Gastroesophageal sphincter (tissue), 4 donors: ENCODE results near the gene RNF103. TPM values are rescaled to one million over a fixed set of nuclear protein-coding genes. Genes with fewer than 3 reads are reported as not detected.

ENCODE experiments used
- ATAC-seq: fragments of 150-250 bp; one replicate; pipeline ENCODE4 v1.9.1; 2016; ENCODE audit warnings: mild to moderate bottlenecking, moderate library complexity
- H3K27ac ChIP-seq, 4 donors: fragments of 200-600 bp; sonication (generic) in 3 of 4; 1 replicate in 3 of 4; 2 replicates in 1 of 4; pipeline ENCODE4 v1.5.1; 2016 to 2019
- H3K27me3 ChIP-seq: fragments of 200-600 bp; sonication (generic); one replicate; pipeline ENCODE4 v1.5.1; 2019
- H3K36me3 ChIP-seq, 2 donors: fragments of 200-600 bp; sonication (generic); one replicate each; pipeline ENCODE4 v1.5.1; 2019; ENCODE audit warnings: control low read depth in 1 of 2
- H3K4me1 ChIP-seq, 3 donors: fragments of 200-600 bp; sonication (generic); 1 replicate in 2 of 3; 2 replicates in 1 of 3; pipeline ENCODE4 v1.5.1; 2016 to 2019; ENCODE audit warnings: control low read depth in 2 of 3
- H3K4me3 ChIP-seq, 2 donors: fragments of 200-600 bp; sonication (generic); one replicate each; pipeline ENCODE4 v1.5.1; 2019; ENCODE audit warnings: mild to moderate bottlenecking in 1 of 2, moderate library complexity in 1 of 2
- H3K9me3 ChIP-seq, 3 donors: fragments of 200-600 bp; sonication (generic); one replicate each; pipeline ENCODE4 v1.5.1; 2017 to 2019; ENCODE audit warnings: control low read depth in 2 of 3
- EP300 ChIP-seq: sonication (generic); formaldehyde crosslinking; IDR thresholded peaks from one replicate; pipeline ENCODE4 v1.6.1; 2017; ENCODE audit warnings: antibody characterized with exemption, mild to moderate bottlenecking
- POLR2A ChIP-seq, 2 donors: fragments of 450-650 bp; IDR thresholded peaks; one replicate each; pipeline ENCODE4 v1.6.1; 2017; ENCODE audit warnings: antibody characterized with exemption in 2 of 2, mild to moderate bottlenecking in 2 of 2, moderate library complexity in 1 of 2
- POLR2AphosphoS5 ChIP-seq: sonication (generic); formaldehyde crosslinking; IDR thresholded peaks from one replicate; pipeline ENCODE4 v1.6.1; 2017; ENCODE audit warnings: antibody characterized with exemption
- WGBS, 2 donors: methylation state at CpG; one replicate each; pipeline ENCODE4 v1.1.5; 2018; ENCODE audit warnings: low coverage in 1 of 2; 5-methylcytosine and 5-hydroxymethylcytosine counted together
- total RNA-seq, 4 donors: library from RNA; depleted of rRNA; stranded (reverse); fragments of >200 nt; gene quantifications; one replicate each; pipeline ENCODE4 v1.1.0, GENCODE V29; 2016
- TF ChIP-seq, protein P1 (sequence below), 4 experiments: fragments of 200-600 bp in 2 of 4; fragments of 450-650 bp in 2 of 4; sonication (generic) in 1 of 4; IDR thresholded peaks; one replicate each; pipeline ENCODE4 v1.5.1; 2017 to 2019; ENCODE audit warnings: antibody characterized with exemption in 4 of 4, mild to moderate bottlenecking in 2 of 4, moderate library complexity in 2 of 4

Gene RNF103
- total RNA-seq, 4 donors from 2014 or later: 40.5 to 67.9 (median 53.5) TPM

- Histone ChIP-seq H3K4me3 (no peak overlapping the region), H3K36me3 (no peaks in the 10 kb centered on the region), H3K4me1 (peaks cover 0 to 17% (median 1%) of the 10 kb centered on the region in 3 donors), H3K9me3 (no peaks in the 10 kb centered on the region), H3K27me3 (no peaks in the 10 kb centered on the region), H3K27ac (peak overlapping the region in 2 of 4 donors; percentile 99 to 100)
- no peak for ATAC-seq
- WGBS, 2 donors: 70 to 78% methylated on average over 4 of the region's 4 CpGs
- TF ChIP-seq, protein P1, sequence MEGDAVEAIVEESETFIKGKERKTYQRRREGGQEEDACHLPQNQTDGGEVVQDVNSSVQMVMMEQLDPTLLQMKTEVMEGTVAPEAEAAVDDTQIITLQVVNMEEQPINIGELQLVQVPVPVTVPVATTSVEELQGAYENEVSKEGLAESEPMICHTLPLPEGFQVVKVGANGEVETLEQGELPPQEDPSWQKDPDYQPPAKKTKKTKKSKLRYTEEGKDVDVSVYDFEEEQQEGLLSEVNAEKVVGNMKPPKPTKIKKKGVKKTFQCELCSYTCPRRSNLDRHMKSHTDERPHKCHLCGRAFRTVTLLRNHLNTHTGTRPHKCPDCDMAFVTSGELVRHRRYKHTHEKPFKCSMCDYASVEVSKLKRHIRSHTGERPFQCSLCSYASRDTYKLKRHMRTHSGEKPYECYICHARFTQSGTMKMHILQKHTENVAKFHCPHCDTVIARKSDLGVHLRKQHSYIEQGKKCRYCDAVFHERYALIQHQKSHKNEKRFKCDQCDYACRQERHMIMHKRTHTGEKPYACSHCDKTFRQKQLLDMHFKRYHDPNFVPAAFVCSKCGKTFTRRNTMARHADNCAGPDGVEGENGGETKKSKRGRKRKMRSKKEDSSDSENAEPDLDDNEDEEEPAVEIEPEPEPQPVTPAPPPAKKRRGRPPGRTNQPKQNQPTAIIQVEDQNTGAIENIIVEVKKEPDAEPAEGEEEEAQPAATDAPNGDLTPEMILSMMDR (IDR thresholded peaks at IDR 0.05): no peak
- no peak for TF ChIP-seq POLR2A (IDR thresholded peaks at IDR 0.05)
- TF ChIP-seq EP300: no peak
- no peak for TF ChIP-seq POLR2AphosphoS5
These were observed 1.4 kb upstream of the RNF103 start for GRCh38 chr2:86625096-86625495.

- peaks cover 0 to 7% of the 10 kb centered on the region in 2 donors for H3K36me3 ChIP-seq
- H3K27ac ChIP-seq: peak overlapping the region; percentile 86 to 100 (median 99)
- ATAC-seq: no peak
- 51% methylated on average over 3 of the region's 6 CpGs; no CpG with 5 or more reads in 1 of the 2 donors for WGBS, 2 donors
- TF ChIP-seq EP300 (no peak), POLR2A (IDR thresholded peaks at IDR 0.05) (no peak), POLR2AphosphoS5 (no peak)
- TF ChIP-seq, protein P1 (IDR thresholded peaks at IDR 0.05): no peak
- peak overlapping the region; percentile 52 to 61 for H3K4me3 ChIP-seq
- no peaks in the 10 kb centered on the region for H3K9me3 ChIP-seq
- H3K4me1 ChIP-seq: peaks cover 0 to 26% (median 5%) of the 10 kb centered on the region in 3 donors
- no peaks in the 10 kb centered on the region for H3K27me3 ChIP-seq
These were observed 542 bp upstream of the RNF103 start for GRCh38 chr2:86624267-86624547.

- WGBS, 2 donors: 0% methylated on average over 14 to 16 of the region's 56 CpGs
- H3K36me3 ChIP-seq: peaks cover 0 to 18% of the 10 kb centered on the region in 2 donors
- H3K4me3 ChIP-seq: peak overlapping the region; percentile 52 to 61
- H3K27me3 ChIP-seq: no peaks in the 10 kb centered on the region
- TF ChIP-seq POLR2AphosphoS5: no peak
- TF ChIP-seq, protein P1 (IDR thresholded peaks at IDR 0.05): no peak
- no peak for TF ChIP-seq EP300
- TF ChIP-seq POLR2A (IDR thresholded peaks at IDR 0.05): no peak
- peaks cover 0 to 37% (median 15%) of the 10 kb centered on the region in 3 donors for H3K4me1 ChIP-seq
- peak; percentile 78 for ATAC-seq
- H3K27ac ChIP-seq: peak overlapping the region; percentile 86 to 100 (median 99)
- H3K9me3 ChIP-seq: no peaks in the 10 kb centered on the region
These were observed 597 bp downstream of the RNF103 start for GRCh38 chr2:86623043-86623493.

- Histone ChIP-seq H3K4me3 (peak overlapping the region; percentile 52 to 61), H3K36me3 (peaks cover 0 to 23% of the 10 kb centered on the region in 2 donors), H3K27ac (peak overlapping the region; percentile 86 to 100 (median 99)), H3K27me3 (no peaks in the 10 kb centered on the region), H3K4me1 (peaks cover 0 to 42% (median 18%) of the 10 kb centered on the region in 3 donors), H3K9me3 (no peaks in the 10 kb centered on the region)
- no peak for ATAC-seq
- TF ChIP-seq POLR2A (IDR thresholded peaks at IDR 0.05) (no peak), EP300 (no peak), POLR2AphosphoS5 (no peak)
- TF ChIP-seq, protein P1 (IDR thresholded peaks at IDR 0.05): no peak
- whole genome bisulfite sequencing, 2 donors: 0% methylated on average over 7 to 21 of the region's 29 CpGs
These were observed 1.1 kb downstream of the RNF103 start for GRCh38 chr2:86622519-86623042.

GRCh38 chr2:86621280-86621943, 2.3 kb downstream of the RNF103 start:
- Histone ChIP-seq H3K36me3 (peaks cover 0 to 35% of the 10 kb centered on the region in 2 donors), H3K9me3 (no peaks in the 10 kb centered on the region), H3K4me3 (peak overlapping the region; percentile 52 to 61), H3K27me3 (no peaks in the 10 kb centered on the region), H3K4me1 (peaks cover 0 to 54% (median 23%) of the 10 kb centered on the region in 3 donors), H3K27ac (peak overlapping the region in 3 of 4 donors; percentile 86 to 100 (median 99))
- TF ChIP-seq, protein P1 (IDR thresholded peaks at IDR 0.05): peak in 1 of 4 experiments; percentile 26
- TF ChIP-seq POLR2A (IDR thresholded peaks at IDR 0.05) (no peak), POLR2AphosphoS5 (no peak), EP300 (no peak)
- no peak for ATAC-seq
- 0 to 12% methylated on average over 5 to 6 of the region's 6 CpGs for whole genome bisulfite sequencing, 2 donors
